Renal cortex interstitium (tissue), 15 donors: ENCODE data around the gene FABP2. TPM values are rescaled to one million over a fixed set of nuclear protein-coding genes. Genes with fewer than 3 reads are reported as not detected.
"Not testable (repeated sequence)": the region's sequence is repeated elsewhere in the genome, so short reads cannot be mapped to it uniquely, and the experiment has no call there.

ENCODE experiments used
- DNase-seq, 11 donors: peaks; one replicate each; pipeline ENCODE4 v3.0.0-alpha.2; 2013; ENCODE audit warnings: low read depth in 9 of 11, low spot score in 4 of 11; ENCODE audit errors: extremely low read depth in 1 of 11
- long read RNA-seq, 16 experiments: transcript quantifications; one replicate each; lab custom pipeline, GENCODE V29; 2026
- polyA plus RNA-seq, 3 donors: library from polyadenylated mRNA; unstranded; fragments of 120-200 nt; gene quantifications; one replicate each; pipeline ENCODE4 v1.2.1, GENCODE V29; 2013; ENCODE audit not compliant: insufficient read length in 3 of 3

FABP2 gene
- 1 to 10 TPM in 1 of 3 donors, under 1 TPM in 1, not detected in 1; 0.04 to 1.4 TPM for polyA plus RNA-seq
- long read RNA-seq, donor 1: 0 reads
- long read RNA-seq, donor 2: 0 reads
- long read RNA-seq, donor 3: 0 reads
- long read RNA-seq, donor 4: 0 reads
- long read RNA-seq, donor 5: 0 reads
- long read RNA-seq, donor 6: 0 reads
- long read RNA-seq, donor 7: 0 reads
- long read RNA-seq, donor 8: 0 reads
- long read RNA-seq, donor 9: 0 reads
- long read RNA-seq, donor 10: 0 reads
- long read RNA-seq, donor 11: 0 reads
- long read RNA-seq, donor 12, partial matches to known transcripts: 0 of 1 reads
- long read RNA-seq, donor 12, other reads (novel, unspliced or antisense): 0 of 1 reads
- long read RNA-seq, donor 13: 0 reads
- long read RNA-seq, donor 14: 0 reads
- long read RNA-seq, donor 15: 0 reads
- long read RNA-seq, donor 16: 0 reads

- no peak for DNase-seq
Measured at GRCh38 chr4:119321921-119322687, at the start of gene FABP2. TSS of gene FABP2 (minus strand) at chr4:119322138. CDS start at chr4:119322102, 36 bp downstream.

- DNase-seq: peak in 3 of 11 donors; percentile 2 to 31 (median 3)
Measured at GRCh38 chr4:119370951-119371683, 49.2 kb upstream of the FABP2 start.

DNA sequence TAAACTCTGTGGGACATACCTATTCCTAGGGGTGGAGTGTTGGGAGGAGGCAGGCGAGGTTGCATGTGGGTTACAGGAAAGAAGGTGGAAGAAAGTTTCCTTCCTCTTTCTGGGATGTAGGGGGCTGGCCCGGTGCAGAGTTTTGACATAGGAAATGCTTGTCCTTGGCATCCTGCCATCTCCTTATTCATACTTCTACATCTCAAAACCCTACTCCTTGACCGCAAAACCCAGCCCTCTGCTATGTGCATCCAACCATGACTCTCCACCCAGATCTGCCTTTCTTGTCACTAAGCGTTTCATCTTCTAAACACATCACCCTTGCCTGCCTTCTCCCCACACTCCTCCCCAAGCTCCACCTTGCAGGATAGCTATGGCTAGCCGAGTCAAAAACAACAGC is 48.5 kb upstream of the FABP2 start:
- DNase-seq: peak in 2 of 11 donors; percentile 2 to 7

DNA sequence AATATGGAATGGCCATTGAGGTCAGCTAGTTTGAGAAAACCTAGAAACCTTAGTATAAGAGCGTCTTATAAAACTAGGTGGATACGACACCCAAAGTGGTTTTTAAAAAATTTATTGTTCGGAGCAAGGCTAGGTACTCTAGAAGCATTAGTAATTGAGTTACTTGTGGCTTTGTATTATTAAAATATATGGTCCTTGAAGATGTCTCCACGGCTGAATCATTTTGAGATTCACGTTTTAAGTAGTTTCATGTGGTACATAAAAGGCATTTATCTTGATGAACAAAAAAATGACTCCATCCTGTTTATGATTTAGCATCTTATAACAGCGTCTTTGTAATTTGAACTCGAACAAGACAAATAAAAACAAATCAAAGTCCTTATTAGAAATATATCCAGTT is 44.9 kb upstream of the FABP2 start:
- not testable (repeated sequence) for DNase-seq

GRCh38 chr4:119364203-119364602 is 42.3 kb upstream of the FABP2 start:
- not testable (repeated sequence) for DNase-seq

- DNase-seq: not testable (repeated sequence)
Measured at GRCh38 chr4:119363372-119363771, 41.4 kb upstream of the FABP2 start.

- not testable (repeated sequence) for DNase-seq
Measured at GRCh38 chr4:119362413-119362812, 40.5 kb upstream of the FABP2 start.

DNA sequence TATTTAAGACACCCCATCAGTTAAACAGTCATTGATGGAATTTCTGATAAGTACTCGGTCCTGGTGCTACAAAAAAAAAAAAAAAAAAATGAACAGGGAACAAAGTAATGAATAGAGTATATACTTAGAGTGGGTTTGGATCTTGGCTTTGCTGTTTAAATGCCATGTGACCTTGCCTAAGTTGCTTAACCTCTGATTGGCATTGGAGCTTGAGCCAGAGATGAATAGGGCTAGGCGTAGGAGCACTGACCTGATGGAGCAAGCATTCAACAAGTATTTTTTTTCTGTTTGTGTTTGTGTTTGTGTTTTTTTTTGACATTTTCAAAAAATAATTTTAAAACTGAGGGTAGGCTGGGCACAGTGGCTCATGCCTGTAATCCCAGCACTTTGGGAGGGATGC is 37.9 kb upstream of the FABP2 start:
- DNase-seq: not testable (repeated sequence)

GRCh38 chr4:119356796-119357195 is 34.9 kb upstream of the FABP2 start:
- not testable (repeated sequence) for DNase-seq

DNA sequence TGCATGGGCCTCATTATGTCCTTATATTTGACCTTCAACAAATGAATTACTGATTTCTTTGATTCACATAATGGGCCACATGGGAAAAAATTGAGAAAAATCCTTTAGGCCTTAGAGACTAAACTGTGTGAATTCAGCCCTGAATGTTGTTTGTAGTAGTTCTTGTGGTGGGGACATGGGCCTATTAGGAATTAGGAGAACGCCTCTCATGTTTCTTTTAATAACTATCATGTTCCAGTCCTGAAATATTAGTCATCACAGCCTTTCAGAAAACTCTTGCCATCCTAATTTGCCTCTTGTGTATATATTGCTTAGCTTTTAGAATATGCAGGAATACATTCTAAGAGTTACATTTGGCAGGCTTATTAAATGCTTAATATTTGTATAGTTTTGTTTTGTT is 34.1 kb upstream of the FABP2 start:
- not testable (repeated sequence) for DNase-seq

DNA sequence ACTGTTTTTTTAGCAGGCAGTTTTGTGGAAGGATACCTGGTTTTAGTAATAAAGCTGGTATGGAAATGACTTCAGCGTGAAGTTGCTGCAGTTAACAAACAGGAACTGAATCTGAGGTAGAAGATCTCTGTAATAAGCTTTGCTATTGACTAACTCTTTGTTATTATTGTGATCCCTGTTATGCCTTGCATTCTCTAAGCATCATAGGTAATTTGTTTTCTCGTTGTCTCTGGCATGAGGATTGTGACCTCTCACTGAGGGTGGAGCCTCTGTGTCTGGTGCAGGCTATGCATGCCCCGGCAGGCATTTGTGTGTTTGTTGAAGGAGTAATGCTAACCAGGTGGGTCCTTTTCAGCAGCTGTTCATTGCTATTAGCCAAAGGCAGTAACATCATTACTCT is 31.4 kb upstream of the FABP2 start:
- not testable (repeated sequence) for DNase-seq

GRCh38 chr4:119348169-119348568 is 26.2 kb upstream of the FABP2 start:
- DNase-seq: not testable (repeated sequence)

DNA sequence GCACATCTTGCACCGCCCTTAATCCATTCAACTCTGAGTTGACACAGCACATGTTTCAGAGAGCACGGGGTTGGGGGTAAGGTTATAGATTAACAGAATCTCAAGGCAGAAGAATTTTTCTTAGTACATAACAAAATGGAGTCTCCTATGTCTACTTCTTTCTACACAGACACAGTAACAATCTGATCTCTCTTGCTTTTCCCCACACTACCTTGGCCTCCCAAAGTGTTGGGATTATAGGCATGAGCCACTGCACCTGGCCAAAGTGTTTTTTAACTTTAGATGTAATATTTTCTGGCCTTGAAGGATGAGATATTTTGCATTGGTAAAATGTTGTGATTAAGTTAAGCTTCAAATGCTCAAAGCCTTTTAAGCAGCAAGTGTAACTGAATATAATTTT is 21.4 kb upstream of the FABP2 start:
- not testable (repeated sequence) for DNase-seq

DNA sequence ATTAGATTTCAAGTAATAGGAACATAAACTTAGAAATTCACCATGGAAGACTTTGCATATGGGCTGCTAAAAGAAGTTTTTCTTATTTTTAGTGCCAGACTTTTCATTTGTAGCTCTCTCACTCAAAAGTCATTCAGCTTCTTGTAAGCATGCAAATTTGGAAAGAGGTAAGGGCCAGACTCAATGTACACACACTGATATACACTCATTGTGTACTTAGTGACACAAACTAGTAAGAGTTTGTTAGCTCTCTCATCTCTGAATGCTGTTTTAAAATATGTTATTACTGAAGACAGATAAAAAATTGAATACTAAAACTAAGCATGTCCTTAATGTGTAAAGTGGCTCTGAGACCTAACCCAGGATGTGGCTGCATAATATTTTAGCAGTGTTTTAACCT is 18.0 kb upstream of the FABP2 start:
- not testable (repeated sequence) for DNase-seq

DNA sequence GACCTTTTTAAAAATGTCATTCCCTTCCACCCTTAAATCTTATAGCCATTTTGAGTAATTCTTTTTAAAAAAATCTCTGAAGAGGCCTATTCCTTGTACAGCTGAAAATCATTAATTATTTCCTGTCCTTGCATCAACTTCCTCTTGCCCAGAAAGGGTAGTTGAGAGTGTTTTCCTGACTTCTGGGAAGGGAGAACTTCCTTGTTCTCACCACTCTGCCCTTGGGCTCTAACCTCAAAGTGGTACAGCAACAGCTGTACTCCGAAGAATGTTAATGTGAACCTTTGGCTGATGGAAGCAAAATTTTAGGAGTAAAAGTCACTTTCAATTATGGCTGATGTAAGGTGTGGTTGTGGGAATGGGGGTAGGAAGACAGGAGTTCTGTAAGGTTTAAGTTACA is 15.1 kb upstream of the FABP2 start:
- DNase-seq: no peak

DNA sequence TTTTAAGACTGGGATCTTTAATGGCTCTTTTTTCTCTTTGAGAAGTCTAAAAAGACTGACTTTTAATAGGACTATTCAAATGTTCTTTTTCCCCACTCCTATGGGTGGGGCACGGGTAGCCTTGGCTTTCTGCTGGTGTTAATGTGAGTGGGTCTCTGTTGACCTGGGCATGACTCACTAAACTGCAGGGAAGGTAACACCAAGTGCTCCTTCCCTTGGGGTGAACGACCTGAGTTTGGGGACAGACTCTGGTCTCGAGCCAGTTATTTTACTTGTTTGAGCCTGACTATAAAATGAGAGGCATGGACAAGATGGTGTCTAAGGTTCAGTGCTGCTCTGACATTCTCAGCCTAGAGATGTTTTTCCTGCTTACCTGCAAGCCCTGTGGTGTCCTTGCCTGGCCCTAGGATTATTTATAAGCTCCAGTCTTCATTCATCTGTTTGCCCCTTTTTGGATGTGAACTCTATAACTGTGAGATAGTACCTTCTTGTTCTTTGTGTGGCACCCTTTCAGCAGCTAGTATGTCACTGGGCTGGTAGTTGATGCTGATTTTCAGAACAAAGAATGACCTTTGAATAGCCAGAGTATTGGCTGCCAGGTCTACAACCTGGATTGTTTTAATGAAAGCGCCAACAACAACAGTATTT is 14.5 kb upstream of the FABP2 start:
- DNase-seq: not testable (repeated sequence)

DNA sequence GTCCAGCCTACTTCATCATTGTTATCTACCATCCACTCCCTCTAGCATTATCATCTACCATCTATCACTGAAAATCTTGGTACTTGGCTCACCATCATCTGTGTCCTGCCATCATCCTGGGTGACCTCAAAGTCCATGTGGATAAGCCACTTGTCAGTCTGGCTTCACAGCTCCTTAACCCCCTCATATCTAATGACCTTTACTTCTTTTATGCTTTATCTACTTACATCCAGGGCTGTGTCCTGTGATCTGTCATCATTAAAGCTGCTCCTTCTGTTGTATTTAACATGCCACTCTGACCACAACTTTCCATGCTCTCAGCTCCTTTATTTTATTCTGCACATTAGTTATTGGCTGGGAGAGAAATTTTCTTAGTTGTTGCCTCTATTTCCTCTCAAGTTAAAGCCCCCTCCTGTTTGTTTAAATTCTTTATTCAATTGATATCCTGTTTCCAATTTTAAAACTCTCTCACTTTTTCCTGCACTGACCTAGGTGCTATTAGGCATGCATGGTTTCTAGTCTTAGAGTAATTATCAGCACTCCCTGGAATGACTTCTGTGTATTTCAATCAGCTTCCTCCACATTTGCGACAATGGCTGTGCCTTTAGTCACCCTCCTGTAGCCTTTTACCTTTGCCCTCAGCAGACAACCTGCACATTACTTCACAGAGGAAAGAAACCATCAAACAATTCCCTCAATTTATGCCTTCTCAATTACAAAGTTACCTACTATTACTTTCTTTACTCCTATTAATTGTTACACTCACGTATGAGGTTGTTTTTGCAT is 8.1 kb upstream of the FABP2 start:
- DNase-seq: no peak

- DNase-seq: no peak
Measured at GRCh38 chr4:119328695-119329094, 6.8 kb upstream of the FABP2 start.
